H1 (cell line): ENCODE results near the gene DGCR6L. TPM values are rescaled to one million over a fixed set of nuclear protein-coding genes. Genes with fewer than 3 reads are reported as not detected.
"Not testable (repeated sequence)": the region's sequence is repeated elsewhere in the genome, so short reads cannot be mapped to it uniquely, and the experiment has no call there.

Source experiments
- CTCF ChIA-PET: fragments of 300-600 bp; sonication (Branson Sonifier 250); formaldehyde crosslinking; loops from one replicate; lab custom pipeline; 2021; ENCODE audit not compliant: partially characterized antibody; lab: Charles Lee
- POLR2A ChIA-PET: fragments of 300-600 bp; sonication (Branson Sonifier 250); formaldehyde crosslinking; loops from one replicate; lab custom pipeline; 2021; ENCODE audit warnings: inconsistent platforms; ENCODE audit not compliant: partially characterized antibody; lab: Charles Lee
- DNase-seq, 2 experiments: peaks; one replicate each; pipeline versions ENCODE4 v3.0.0 to v3.0.0-alpha.2; 2010 to 2022; ENCODE audit warnings: low spot score in 2 of 2, low read depth in 1 of 2, mixed read lengths in 1 of 2
- FAIRE-seq: peaks from 2 replicates; lab custom pipeline; 2011; peaks lifted over from hg19 to GRCh38; lab: Jason Lieb, UNC
- H2AFZ ChIP-seq: 2 replicates; pipeline ENCODE4 v1.8.1; 2012; ENCODE audit warnings: low read length, inconsistent platforms
- H2AK5ac ChIP-seq: 2 replicates; pipeline ENCODE4 v1.6.1; 2013; ENCODE audit warnings: low read depth, low read length
- H2BK120ac ChIP-seq: replicated peaks from 2 replicates; pipeline ENCODE3; 2013; ENCODE audit warnings: low read depth, low read length, inconsistent platforms
- H2BK12ac ChIP-seq: 2 replicates; pipeline ENCODE4 v1.6.1; 2013; ENCODE audit warnings: low read depth, low read length
- H2BK15ac ChIP-seq: 2 replicates; pipeline ENCODE4 v1.6.1; 2013; ENCODE audit warnings: low read length
- H2BK20ac ChIP-seq: 2 replicates; pipeline ENCODE4 v1.6.1; 2013; ENCODE audit warnings: low read length
- H2BK5ac ChIP-seq: 2 replicates; pipeline ENCODE4 v1.6.1; 2013; ENCODE audit warnings: low read depth, low read length
- H3K14ac ChIP-seq: 2 replicates; pipeline ENCODE4 v1.6.1; 2013; ENCODE audit warnings: inconsistent platforms; ENCODE audit not compliant: insufficient read length
- H3K18ac ChIP-seq: 2 replicates; pipeline ENCODE4 v1.6.1; 2013; ENCODE audit warnings: low read length; ENCODE audit errors: extremely low read depth
- H3K23ac ChIP-seq: 2 replicates; pipeline ENCODE4 v1.6.1; 2013; ENCODE audit warnings: inconsistent platforms; ENCODE audit not compliant: insufficient read length
- H3K23me2 ChIP-seq: 2 replicates; pipeline ENCODE4 v1.6.1; 2013; ENCODE audit warnings: low read depth, low read length
- H3K27ac ChIP-seq: 2 replicates; pipeline ENCODE4 v1.6.1; 2011; ENCODE audit warnings: low read depth, low read length, inconsistent platforms
- H3K27me3 ChIP-seq, 4 experiments: replicated peaks in 1 of 4; 1 replicate in 1 of 4; 2 replicates in 3 of 4; pipeline versions ENCODE4 v1.6.1 to v1.8.1; 2011 to 2013; ENCODE audit warnings: low read length in 3 of 4, mild to moderate bottlenecking in 3 of 4, inconsistent platforms in 2 of 4, mixed read lengths in 2 of 4, moderate library complexity in 1 of 4; ENCODE audit not compliant: control insufficient read depth in 3 of 4, insufficient read depth in 3 of 4; ENCODE audit errors: extremely low read depth in 1 of 4
- H3K36me3 ChIP-seq, 4 experiments: 2 replicates each; pipeline versions ENCODE4 v1.6.1 to v1.8.1; 2011 to 2013; ENCODE audit warnings: mild to moderate bottlenecking in 4 of 4, low read length in 3 of 4, moderate library complexity in 2 of 4, control low read depth in 1 of 4, inconsistent platforms in 1 of 4; ENCODE audit not compliant: insufficient read depth in 4 of 4, control insufficient read depth in 2 of 4
- H3K4ac ChIP-seq: replicated peaks from 2 replicates; pipeline ENCODE3; 2013; ENCODE audit warnings: low read length, low read depth, mixed read lengths, inconsistent platforms; ENCODE audit not compliant: insufficient read length
- H3K4me1 ChIP-seq, 4 experiments: replicated peaks in 1 of 4; 1 replicate in 1 of 4; 2 replicates in 3 of 4; pipeline versions ENCODE4 v1.6.1 to v1.8.1; 2011 to 2013; ENCODE audit warnings: low read length in 3 of 4, inconsistent platforms in 2 of 4, mixed read lengths in 1 of 4; ENCODE audit not compliant: insufficient read depth in 4 of 4, control insufficient read depth in 3 of 4
- H3K4me2 ChIP-seq, 2 experiments: 2 replicates each; pipeline versions ENCODE4 v1.6.1 to v1.8.1; 2011 to 2013; ENCODE audit warnings: low read depth in 2 of 2, low read length in 2 of 2, control low read depth in 1 of 2, inconsistent platforms in 1 of 2, mild to moderate bottlenecking in 1 of 2; ENCODE audit not compliant: insufficient read depth in 1 of 2
- H3K4me3 ChIP-seq, 4 experiments: fragments of 200-600, 300-600 bp in 1 of 4; sonication (generic), shearing (Covaris generic), sonication (Bioruptor Twin) in 1 of 4; 2 replicates each; pipeline versions ENCODE4 v1.5.1 to v1.8.1; 2011 to 2016; ENCODE audit warnings: low read length in 4 of 4, low read depth in 3 of 4, control low read depth in 2 of 4, inconsistent platforms in 2 of 4, mild to moderate bottlenecking in 2 of 4, mixed read lengths in 1 of 4, moderate library complexity in 1 of 4; ENCODE audit not compliant: insufficient read depth in 2 of 4; ENCODE audit errors: extremely low read depth in 1 of 4
- H3K56ac ChIP-seq: replicated peaks from 2 replicates; pipeline ENCODE3; 2013; ENCODE audit warnings: low read depth, mild to moderate bottlenecking, mixed read lengths, low read length, inconsistent platforms; ENCODE audit not compliant: insufficient read length
- H3K79me1 ChIP-seq: 2 replicates; pipeline ENCODE4 v1.6.1; 2013; ENCODE audit warnings: low read depth, low read length, control low read depth
- H3K79me2 ChIP-seq, 2 experiments: 2 replicates each; pipeline versions ENCODE4 v1.6.1 to v1.8.1; 2012 to 2013; ENCODE audit warnings: low read length in 2 of 2, mild to moderate bottlenecking in 2 of 2, inconsistent platforms in 1 of 2; ENCODE audit not compliant: insufficient read depth in 2 of 2, control insufficient read depth in 1 of 2
- H3K9ac ChIP-seq, 4 experiments: replicated peaks in 1 of 4; 1 replicate in 1 of 4; 2 replicates in 3 of 4; pipeline versions ENCODE4 v1.6.1 to v1.8.1; 2011 to 2013; ENCODE audit warnings: low read depth in 3 of 4, low read length in 3 of 4, control low read depth in 2 of 4, mild to moderate bottlenecking in 2 of 4, moderate library complexity in 2 of 4, inconsistent platforms in 1 of 4; ENCODE audit errors: extremely low read depth in 1 of 4
- H3K9me3 ChIP-seq, 2 experiments: 2 replicates each; pipeline versions ENCODE4 v1.6.1 to v1.8.1; 2012 to 2013; ENCODE audit warnings: mild to moderate bottlenecking in 2 of 2, moderate library complexity in 2 of 2, control low read depth in 1 of 2, inconsistent platforms in 1 of 2, low read depth in 1 of 2, low read length in 1 of 2, mixed read lengths in 1 of 2; ENCODE audit not compliant: insufficient read depth in 2 of 2
- H4K20me1 ChIP-seq, 2 experiments: replicated peaks in 1 of 2; 2 replicates each; pipeline versions ENCODE3 to v1.8.1; 2011 to 2013; ENCODE audit warnings: inconsistent platforms in 2 of 2, low read length in 2 of 2, mild to moderate bottlenecking in 1 of 2; ENCODE audit not compliant: insufficient read depth in 2 of 2, control insufficient read depth in 1 of 2
- H4K5ac ChIP-seq: 2 replicates; pipeline ENCODE4 v1.6.1; 2013; ENCODE audit warnings: low read length, low read depth, mixed read lengths, inconsistent platforms; ENCODE audit not compliant: insufficient read length
- H4K8ac ChIP-seq: 2 replicates; pipeline ENCODE4 v1.8.0; 2013; ENCODE audit warnings: mild to moderate bottlenecking, moderate library complexity, low read length, inconsistent platforms; ENCODE audit not compliant: insufficient read depth; ENCODE audit errors: extremely low read depth
- H4K91ac ChIP-seq: replicated peaks from 2 replicates; pipeline ENCODE3; 2013; ENCODE audit warnings: low read length, mixed read lengths, inconsistent platforms; ENCODE audit not compliant: insufficient read length
- WGBS, 2 experiments: shearing (Covaris generic) in 1 of 2; methylation state at CpG; one replicate each; pipeline versions ENCODE4 v1.1.6 to v1.1.7; 2013 to 2015; ENCODE audit warnings: low lambda C conversion rate in 2 of 2, mixed read lengths in 2 of 2, inconsistent platforms in 1 of 2, low coverage in 1 of 2, missing lambda C conversion rate in 1 of 2; ENCODE audit not compliant: insufficient replicate concordance in 2 of 2, insufficient coverage in 1 of 2, insufficient read length in 1 of 2; ENCODE audit errors: extremely low coverage in 1 of 2, missing lambda C conversion rate in 1 of 2; 5-methylcytosine and 5-hydroxymethylcytosine counted together
- polyA plus RNA-seq, 7 experiments: library from polyadenylated mRNA; depleted of rRNA in 3 of 7; stranded (reverse) in 5 of 7; unstranded in 2 of 7; fragments of >200 nt in 5 of 7; fragments of 200-250 nt in 2 of 7; gene quantifications; 1 replicate in 5 of 7; 2 replicates in 1 of 7; 4 replicates in 1 of 7; pipeline versions ENCODE4 v1.2.1 to v1.2.3, GENCODE V29; 2011 to 2013; ENCODE audit warnings: missing spikeins in 2 of 7, mixed read lengths in 2 of 7
- total RNA-seq: library from RNA; stranded (reverse); fragmentation: NEBNext Ultra II Directional; extraction: Animal tissue kit (Norgen Biotek cat#: 25700); gene quantifications from 2 replicates; pipeline ENCODE4 v1.2.1, GENCODE V29; 2021

DGCR6L gene
- total and polyA plus RNA-seq, 2 of the 8 experiments (the other 6 are each of a cell fraction or from before 2014, with no cell fraction given), result 43.6 to 72.6 TPM

DNA sequence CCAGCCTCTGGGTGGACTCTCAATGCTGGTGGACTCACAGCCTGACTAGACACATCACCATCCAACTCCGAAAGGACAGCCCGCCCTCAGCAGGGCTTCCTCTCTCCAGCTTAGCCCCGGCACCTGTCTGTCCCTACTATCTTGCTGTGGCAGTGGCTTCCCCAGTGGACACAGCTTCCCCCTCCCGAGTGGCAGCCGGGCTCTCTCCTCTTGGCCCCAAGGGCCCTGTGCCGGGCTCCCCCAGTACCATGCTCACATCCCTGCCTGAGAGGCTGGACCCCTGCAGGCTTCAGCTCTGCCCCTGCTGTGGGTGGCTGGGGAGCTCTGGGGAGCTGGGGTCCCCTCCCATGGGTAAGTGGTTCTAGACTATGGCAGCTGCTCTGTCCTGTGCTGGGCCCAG, 9.1 kb downstream of the DGCR6L start:
- not testable (repeated sequence) for H3K23me2 ChIP-seq

DNA sequence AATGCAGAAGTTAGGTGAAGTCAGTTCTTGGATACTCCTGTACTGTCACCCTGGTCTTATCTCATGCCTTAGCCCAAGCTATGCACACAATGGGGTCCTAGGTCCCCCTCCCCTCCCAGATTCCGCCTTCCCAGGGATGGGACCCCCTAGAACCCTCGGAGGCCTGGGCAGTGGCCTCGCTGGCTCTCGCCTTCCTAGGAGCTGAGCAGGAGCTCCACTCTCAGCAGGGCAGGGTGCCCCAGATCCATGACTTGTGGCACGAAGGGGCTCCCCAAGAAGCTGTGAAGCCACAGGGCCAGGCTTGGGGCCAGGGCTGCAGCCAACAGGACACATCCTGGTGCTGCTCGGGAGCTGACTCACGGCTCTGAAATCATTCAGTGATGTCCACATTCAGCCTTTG, 9.7 kb downstream of the DGCR6L start:
- H4K20me1 ChIP-seq, H2AK5ac ChIP-seq, H4K91ac ChIP-seq, H3K4me2 ChIP-seq, H3K27me3 ChIP-seq, H3K14ac ChIP-seq, H3K9me3 ChIP-seq, H3K79me2 ChIP-seq, H4K8ac ChIP-seq, H3K4ac ChIP-seq, H2BK12ac ChIP-seq, H3K18ac ChIP-seq, H3K4me1 ChIP-seq, H3K23me2 ChIP-seq, H2BK5ac ChIP-seq, H3K79me1 ChIP-seq, FAIRE-seq, POLR2A ChIA-PET, H2AFZ ChIP-seq, DNase-seq, H3K4me3 ChIP-seq, H3K36me3 ChIP-seq, H2BK120ac ChIP-seq, H3K27ac ChIP-seq, H3K56ac ChIP-seq, H3K23ac ChIP-seq, H4K5ac ChIP-seq, H2BK15ac ChIP-seq, H2BK20ac ChIP-seq, H3K9ac ChIP-seq: not testable (repeated sequence)
- WGBS, 2 experiments, result 90% methylated on average over 5 of the region's 7 CpGs; no CpG with 5 or more reads in 1 of the 2 experiments
- CTCF ChIA-PET, result interaction anchor here (1.1 kb wide), 1 partner anchor 9 kb away, joined by 4 read pairs; the partner anchor contains the start of gene DGCR6L

More for the DNA sequence above, 9.1 kb downstream of the DGCR6L start:
- H3K79me2 ChIP-seq, H3K9ac ChIP-seq, H3K14ac ChIP-seq, POLR2A ChIA-PET, FAIRE-seq, H2AK5ac ChIP-seq, H2BK5ac ChIP-seq, H3K4ac ChIP-seq, H4K8ac ChIP-seq, H3K27me3 ChIP-seq, H3K18ac ChIP-seq, H2BK12ac ChIP-seq, H3K4me2 ChIP-seq, H2BK15ac ChIP-seq, H4K91ac ChIP-seq, H2AFZ ChIP-seq, H2BK120ac ChIP-seq, H2BK20ac ChIP-seq, H4K5ac ChIP-seq, DNase-seq, H4K20me1 ChIP-seq, H3K4me1 ChIP-seq, H3K56ac ChIP-seq, H3K79me1 ChIP-seq, H3K36me3 ChIP-seq, H3K9me3 ChIP-seq, H3K23ac ChIP-seq, H3K27ac ChIP-seq, H3K4me3 ChIP-seq: not testable (repeated sequence)
- WGBS, 2 experiments, result 88% methylated on average over 6 of the region's 6 CpGs; no CpG with 5 or more reads in 1 of the 2 experiments
- CTCF ChIA-PET, result interaction anchor here (1.1 kb wide), 1 partner anchor 8 kb away, joined by 4 read pairs; the partner anchor contains the start of gene DGCR6L
